ENCODE measurements around the gene ZNRF3.

- TF ChIP-seq CTCF (IDR thresholded peaks at IDR 0.05; ENCODE audit: poor library complexity, severe bottlenecking) (no peak), SMC3 (conservative IDR thresholded peaks at IDR 0.05; ENCODE audit: poor library complexity) (no peak), REST (IDR thresholded peaks at IDR 0.05; ENCODE audit: borderline replicate concordance) (no peak), RAD21 (conservative IDR thresholded peaks at IDR 0.05) (no peak), MXI1 (conservative IDR thresholded peaks at IDR 0.05; ENCODE audit: poor library complexity, severe bottlenecking) (no peak), EP300 (conservative IDR thresholded peaks at IDR 0.05; ENCODE audit: poor library complexity, severe bottlenecking) (no peak), POLR2AphosphoS5 (IDR thresholded peaks at IDR 0.05) (no peak)
Measured at GRCh38 chr22:29023172-29023796, 139.9 kb downstream of the ZNRF3 start.
